OCI-LY7 (cell line): ENCODE data around the gene PARD3.

Experiments used
- CTCF ChIP-seq: fragments of 200-600 bp; sonication (generic); conservative IDR thresholded peaks from 2 replicates; pipeline ENCODE4 v1.5.1; 2014; ENCODE audit warnings: mild to moderate bottlenecking, antibody characterized with exemption, low read length, moderate library complexity, mixed read lengths
- EZH2phosphoT487 ChIP-seq: fragments of 200-600 bp; sonication (generic); IDR thresholded peaks from 2 replicates; pipeline ENCODE4 v1.6.1; 2018; ENCODE audit warnings: low read depth, borderline replicate concordance, mild to moderate bottlenecking, mixed run types, antibody characterized with exemption, low read length, moderate library complexity, mixed read lengths

- no peak for TF ChIP-seq CTCF
- no peak for TF ChIP-seq EZH2phosphoT487
These were observed 434.2 kb downstream of the PARD3 start for GRCh38 chr10:34380856-34381255.
